Metanephros (tissue), 1 donor: ENCODE results near the gene PPP2R1B. TPM values are rescaled to one million over a fixed set of nuclear protein-coding genes. Genes with fewer than 3 reads are reported as not detected.

ENCODE experiments used
- total RNA-seq: library from RNA; depleted of rRNA; stranded (reverse); fragments of >200 nt; gene quantifications from one replicate; pipeline ENCODE4 v1.2.3, GENCODE V29; 2014

Gene PPP2R1B
- total RNA-seq = 26.3 TPM

DNA sequence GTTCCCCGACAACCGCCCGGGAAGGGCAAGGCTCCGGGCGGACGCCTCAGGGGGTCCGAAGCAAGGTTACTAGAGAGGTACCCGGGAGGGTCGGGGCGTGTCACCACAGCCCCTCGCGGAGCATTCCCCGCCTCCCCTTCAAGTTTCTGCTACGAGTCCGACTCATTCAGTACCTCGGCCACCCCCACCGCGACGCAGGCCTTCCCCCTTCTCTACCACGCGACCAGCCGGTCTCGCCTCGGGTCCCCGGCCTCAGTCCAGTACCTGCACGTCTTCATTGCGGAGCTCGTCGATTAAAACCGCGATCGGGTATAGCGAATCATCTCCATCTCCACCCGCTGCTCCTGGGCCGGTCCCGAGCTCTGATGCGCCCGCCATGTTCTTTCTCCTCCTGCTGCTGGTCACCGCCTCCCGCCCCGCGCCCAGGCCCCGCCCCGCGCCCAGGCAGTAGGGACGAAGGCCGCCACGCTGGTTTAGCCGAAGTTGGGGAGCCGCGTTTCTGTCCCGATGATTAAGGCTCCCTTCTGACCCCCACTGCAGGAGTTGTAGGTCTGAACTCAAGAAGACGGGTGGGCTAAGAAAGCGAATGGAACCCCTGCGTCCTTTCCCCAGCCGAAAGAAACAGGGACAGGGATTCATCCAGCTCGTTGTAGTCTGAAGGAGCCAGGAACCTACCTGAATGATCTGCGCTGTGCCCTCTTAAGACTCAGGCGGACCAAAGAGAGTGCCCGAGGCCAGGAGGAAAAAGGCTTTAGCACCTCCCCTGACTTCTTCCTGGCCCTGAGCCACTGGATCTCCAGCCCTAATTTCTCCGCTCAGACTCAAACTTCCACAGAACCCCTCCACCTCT lies at the start of gene PPP2R1B:
TSS of gene PPP2R1B (minus strand) at position 406 of the 850 bp plus-strand sequence. CDS start at position 378, 28 bp downstream.

Other genes starting within 250 kb of the PPP2R1B start
- gene LAYN, start 225.7 kb downstream of the PPP2R1B start, total RNA-seq = 7.9 TPM
- gene SIK2, start 163.9 kb downstream of the PPP2R1B start, total RNA-seq = 20.8 TPM
- gene ALG9, start 105.2 kb upstream of the PPP2R1B start, total RNA-seq = 47.7 TPM
- gene FDXACB1, start 112.8 kb upstream of the PPP2R1B start, total RNA-seq = 4.1 TPM
- gene CFAP68, start 113.2 kb upstream of the PPP2R1B start, total RNA-seq = 24.3 TPM
- 54.8 TPM for gene CRYAB, start 145.4 kb upstream of the PPP2R1B start, total RNA-seq
- gene HSPB2, start 146.3 kb upstream of the PPP2R1B start, total RNA-seq = 3.2 TPM
- 8.2 TPM for gene C11orf52, start 152.5 kb upstream of the PPP2R1B start, total RNA-seq
- 25.7 TPM for gene DIXDC1, start 171.0 kb upstream of the PPP2R1B start, total RNA-seq